ENCODE results near the gene DPH2. TPM values are rescaled to one million over a fixed set of nuclear protein-coding genes. Genes with fewer than 3 reads are reported as not detected.

The DPH2 gene
- total and polyA plus RNA-seq, 10 of the 15 experiments (the other 5 are each of a cell fraction or from before 2014, with no cell fraction given) = 13.1 to 82.9 (median 52.0) TPM

- Histone ChIP-seq H3K9ac (ENCODE audit: control insufficient read depth, insufficient read depth, low read length) (no peak overlapping the region), H3K4me2 (ENCODE audit: control insufficient read depth, insufficient read depth) (no peak overlapping the region), H3K36me3 (ENCODE audit: control insufficient read depth in 2 of 2, insufficient read depth in 2 of 2, low read length in 1 of 2) (peaks cover 0 to 1% of the 10 kb centered on the region in 2 experiments; a peak in 1 of 4 replicates), H3K4me3 (no peak overlapping the region), H3K27ac (ENCODE audit: control insufficient read depth, insufficient read depth) (no peak overlapping the region), H3K4me1 (ENCODE audit: control insufficient read depth, insufficient read depth, low read length) (no peaks in the 10 kb centered on the region), H3K79me2 (ENCODE audit: control insufficient read depth, insufficient read depth, low read length) (no peaks in the 10 kb centered on the region), H4K20me1 (ENCODE audit: control insufficient read depth, insufficient read depth) (no peaks in the 10 kb centered on the region), H3K27me3 (replicated peaks in 1 of 2; ENCODE audit: control insufficient read depth in 2 of 2, insufficient read depth in 2 of 2, low read length in 1 of 2) (no peaks in the 10 kb centered on the region), H3K9me3 (replicated peaks; ENCODE audit: control insufficient read depth, insufficient read depth, low read length) (no peaks in the 10 kb centered on the region), H2AFZ (ENCODE audit: control insufficient read depth, low read depth, low read length) (no peak overlapping the region)
- DNase-seq (ENCODE audit: low read depth, low spot score) (no peak), ATAC-seq (no peak), FAIRE-seq (no peak)
- 86% methylated on average over 5 of the region's 5 CpGs for WGBS (ENCODE audit: insufficient coverage, insufficient replicate concordance, low lambda C conversion rate, missing lambda C conversion rate)
- TF ChIP-seq, protein P1, sequence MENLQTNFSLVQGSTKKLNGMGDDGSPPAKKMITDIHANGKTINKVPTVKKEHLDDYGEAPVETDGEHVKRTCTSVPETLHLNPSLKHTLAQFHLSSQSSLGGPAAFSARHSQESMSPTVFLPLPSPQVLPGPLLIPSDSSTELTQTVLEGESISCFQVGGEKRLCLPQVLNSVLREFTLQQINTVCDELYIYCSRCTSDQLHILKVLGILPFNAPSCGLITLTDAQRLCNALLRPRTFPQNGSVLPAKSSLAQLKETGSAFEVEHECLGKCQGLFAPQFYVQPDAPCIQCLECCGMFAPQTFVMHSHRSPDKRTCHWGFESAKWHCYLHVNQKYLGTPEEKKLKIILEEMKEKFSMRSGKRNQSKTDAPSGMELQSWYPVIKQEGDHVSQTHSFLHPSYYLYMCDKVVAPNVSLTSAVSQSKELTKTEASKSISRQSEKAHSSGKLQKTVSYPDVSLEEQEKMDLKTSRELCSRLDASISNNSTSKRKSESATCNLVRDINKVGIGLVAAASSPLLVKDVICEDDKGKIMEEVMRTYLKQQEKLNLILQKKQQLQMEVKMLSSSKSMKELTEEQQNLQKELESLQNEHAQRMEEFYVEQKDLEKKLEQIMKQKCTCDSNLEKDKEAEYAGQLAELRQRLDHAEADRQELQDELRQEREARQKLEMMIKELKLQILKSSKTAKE (IDR thresholded peaks at IDR 0.05; ENCODE audit: low read depth, poor library complexity, severe bottlenecking) = no peak
- no peak for TF ChIP-seq BACH1 (IDR thresholded peaks at IDR 0.05; ENCODE audit: borderline replicate concordance)
- TF ChIP-seq CBX3 (IDR thresholded peaks at IDR 0.05; ENCODE audit: borderline replicate concordance, low read depth) = no peak
- no peak for TF ChIP-seq EP300 (IDR thresholded peaks at IDR 0.05; ENCODE audit: borderline replicate concordance in 1 of 2, control insufficient read depth in 1 of 2, low read depth in 2 of 2, low read length in 2 of 2)
- no peak for TF ChIP-seq BCLAF1 (IDR thresholded peaks at IDR 0.05)
- TF ChIP-seq FOXM1 (IDR thresholded peaks at IDR 0.05; ENCODE audit: low read depth, low read length) = no peak
- no peak for TF ChIP-seq SIN3A (IDR thresholded peaks at IDR 0.05; ENCODE audit: low read depth, low read length)
- TF ChIP-seq CBFB (IDR thresholded peaks at IDR 0.05; ENCODE audit: low read depth) = no peak
- TF ChIP-seq REST (IDR thresholded peaks at IDR 0.05; ENCODE audit: low read depth, low read length) = no peak
- TF ChIP-seq NFXL1 (IDR thresholded peaks at IDR 0.05; ENCODE audit: borderline replicate concordance) = no peak
- TF ChIP-seq MYB (IDR thresholded peaks at IDR 0.05; ENCODE audit: borderline replicate concordance, low read depth, low read length) = no peak
- no TSS peak for BruUV-seq (replicated peaks)
- ChIA-PET POLR2A (interaction anchor here (0.7 kb wide), 1 partner anchor 16 kb away, joined by 5 read pairs; no protein-coding TSS in a partner anchor), SMC1A (ENCODE audit: uncharacterized antibody, unreplicated experiment) (no interaction called here), RAD21 (ENCODE audit: unreplicated experiment) (no interaction called here), CTCF (interaction anchor here (0.7 to 1.1 kb wide), 3 partner anchors 41 to 201 kb away, joined by 3 read pairs; no protein-coding TSS in a partner anchor)
- intact Hi-C loops (cut with micrococcal nuclease; ENCODE audit: unreplicated experiment) (no loop called here), in situ Hi-C loops (cut with MboI) (no loop called here)
Measured at GRCh38 chr1:43963890-43964289, 5.9 kb upstream of the DPH2 start.

All from GM12878 (cell line).